ENCODE data around the gene MAB21L4. TPM values are rescaled to one million over a fixed set of nuclear protein-coding genes. Genes with fewer than 3 reads are reported as not detected.

MAB21L4 gene
- total RNA-seq, 4 donors from 2014 or later = 4.9 to 11.6 (median 9.8) TPM; not detected in 1

DNA sequence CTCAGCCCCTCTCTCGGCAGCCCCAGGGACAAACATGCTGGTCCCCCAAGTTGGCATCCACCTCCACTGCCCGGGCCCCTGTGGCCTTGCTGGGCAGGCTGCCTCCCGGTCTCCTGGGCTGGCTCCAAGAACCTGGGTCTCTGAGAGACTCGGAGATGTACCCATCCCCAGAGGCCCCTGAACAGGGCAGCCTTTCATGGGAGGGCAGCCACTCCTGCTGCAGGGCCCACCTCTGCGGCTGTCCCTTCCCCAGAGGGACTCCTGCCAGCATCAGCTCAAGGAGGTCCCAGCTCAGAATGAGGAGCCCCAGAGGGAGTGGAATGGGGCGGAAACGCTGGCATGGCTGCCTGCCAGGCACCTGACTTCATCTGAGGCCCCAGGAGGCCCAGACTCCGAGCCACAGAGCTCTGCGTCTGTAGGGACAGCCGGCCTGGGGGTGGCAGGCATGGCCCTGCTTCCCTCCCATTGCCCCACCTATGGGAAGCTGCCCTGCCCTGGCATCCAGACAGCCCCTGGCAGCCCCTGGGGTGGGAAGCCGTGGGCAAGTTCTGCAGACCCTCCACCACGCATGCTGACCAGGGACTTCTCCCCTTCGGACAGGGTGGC is 9.3 kb upstream of the MAB21L4 start:
- in situ Hi-C loops (cut with MboI; ENCODE audit: low pct_ligation_motif_present in 1 of 4, low pct_unique_long_range_greater_than_20kb in 1 of 4, low sequenced_read_pairs in 3 of 4) = no loop called here
- TF ChIP-seq POLR2A (IDR thresholded peaks at IDR 0.05) = no peak
- TF ChIP-seq, protein P1, sequence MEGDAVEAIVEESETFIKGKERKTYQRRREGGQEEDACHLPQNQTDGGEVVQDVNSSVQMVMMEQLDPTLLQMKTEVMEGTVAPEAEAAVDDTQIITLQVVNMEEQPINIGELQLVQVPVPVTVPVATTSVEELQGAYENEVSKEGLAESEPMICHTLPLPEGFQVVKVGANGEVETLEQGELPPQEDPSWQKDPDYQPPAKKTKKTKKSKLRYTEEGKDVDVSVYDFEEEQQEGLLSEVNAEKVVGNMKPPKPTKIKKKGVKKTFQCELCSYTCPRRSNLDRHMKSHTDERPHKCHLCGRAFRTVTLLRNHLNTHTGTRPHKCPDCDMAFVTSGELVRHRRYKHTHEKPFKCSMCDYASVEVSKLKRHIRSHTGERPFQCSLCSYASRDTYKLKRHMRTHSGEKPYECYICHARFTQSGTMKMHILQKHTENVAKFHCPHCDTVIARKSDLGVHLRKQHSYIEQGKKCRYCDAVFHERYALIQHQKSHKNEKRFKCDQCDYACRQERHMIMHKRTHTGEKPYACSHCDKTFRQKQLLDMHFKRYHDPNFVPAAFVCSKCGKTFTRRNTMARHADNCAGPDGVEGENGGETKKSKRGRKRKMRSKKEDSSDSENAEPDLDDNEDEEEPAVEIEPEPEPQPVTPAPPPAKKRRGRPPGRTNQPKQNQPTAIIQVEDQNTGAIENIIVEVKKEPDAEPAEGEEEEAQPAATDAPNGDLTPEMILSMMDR (IDR thresholded peaks at IDR 0.05) = no peak
- no peak for TF ChIP-seq POLR2AphosphoS5 (IDR thresholded peaks at IDR 0.05)
- TF ChIP-seq EP300 (IDR thresholded peaks at IDR 0.05; ENCODE audit: low read depth) = no peak

DNA sequence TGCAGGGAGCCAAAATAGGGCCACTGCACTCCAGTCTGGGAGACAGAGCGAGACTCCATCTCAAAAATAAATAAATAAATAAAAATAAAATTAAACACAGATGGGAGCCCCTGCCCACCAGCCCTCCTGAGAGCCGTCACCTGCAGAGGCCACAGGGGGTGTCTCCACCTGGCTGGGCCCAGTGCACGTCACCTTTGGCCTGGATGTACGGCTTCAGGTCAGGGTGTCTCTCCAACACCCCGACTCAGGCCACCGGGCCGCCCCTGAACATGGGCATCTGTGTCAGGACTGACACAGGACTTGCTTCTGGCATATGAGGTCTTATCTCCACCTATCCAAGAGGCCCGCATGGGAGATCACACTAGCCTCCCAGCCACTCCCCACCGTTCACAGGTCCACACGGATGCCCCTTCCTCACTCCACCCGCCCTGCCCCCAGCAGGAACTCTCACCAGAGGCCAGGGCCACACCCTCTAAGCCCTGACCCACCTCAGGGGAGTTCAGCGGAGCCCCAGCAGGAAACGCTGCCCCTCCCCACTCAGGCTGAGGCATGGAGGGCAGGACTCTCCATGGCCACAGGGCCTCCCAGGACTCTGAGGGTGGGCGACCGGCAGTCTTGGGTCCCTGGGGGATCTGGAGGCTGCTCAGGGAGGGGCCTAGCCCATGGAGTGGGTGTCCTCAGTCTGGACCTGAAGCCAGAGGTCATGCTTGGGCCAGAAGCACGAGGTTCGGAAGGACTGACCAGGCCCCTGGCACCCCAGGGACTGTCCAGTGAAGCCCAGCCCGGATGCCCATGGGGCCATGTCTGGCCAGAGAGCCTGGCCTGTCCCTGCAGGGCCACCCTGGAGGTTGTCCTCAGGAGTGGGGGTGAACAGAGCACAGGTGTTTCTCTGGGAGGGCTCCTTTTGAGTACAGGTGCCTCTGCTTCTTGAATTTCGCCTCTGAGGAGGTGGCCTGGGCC is 8.5 kb upstream of the MAB21L4 start:
- DNase-seq = no peak
- H3K27ac ChIP-seq = no peak overlapping the region
- WGBS, 2 donors (ENCODE audit: low coverage in 1 of 2) = 84 to 96% methylated on average over 3 to 17 of the region's 19 CpGs
- H3K27me3 ChIP-seq = peaks cover 54% of the 10 kb centered on the region
- no peaks in the 10 kb centered on the region for H3K4me1 ChIP-seq
- TF ChIP-seq, protein P1 (IDR thresholded peaks at IDR 0.05) = no peak
- TF ChIP-seq EP300 (IDR thresholded peaks at IDR 0.05; ENCODE audit: low read depth) (no peak), POLR2AphosphoS5 (IDR thresholded peaks at IDR 0.05) (no peak), POLR2A (IDR thresholded peaks at IDR 0.05) (no peak)
- intact Hi-C loops (cut with DNase I; ENCODE audit: low total_unique reads) (no loop called here), in situ Hi-C loops (cut with MboI; ENCODE audit: low pct_ligation_motif_present in 1 of 4, low pct_unique_long_range_greater_than_20kb in 1 of 4, low sequenced_read_pairs in 3 of 4) (no loop called here)
- H3K9me3 ChIP-seq = no peaks in the 10 kb centered on the region
- no peaks in the 10 kb centered on the region for H3K36me3 ChIP-seq
- no peak overlapping the region for H3K4me3 ChIP-seq

More for the DNA sequence above, 9.3 kb upstream of the MAB21L4 start:
- intact Hi-C loops (cut with DNase I; ENCODE audit: low total_unique reads) = no loop called here
- Histone ChIP-seq H3K36me3 (no peaks in the 10 kb centered on the region), H3K4me3 (no peak overlapping the region), H3K4me1 (no peaks in the 10 kb centered on the region), H3K27me3 (peaks cover 60% of the 10 kb centered on the region), H3K9me3 (no peaks in the 10 kb centered on the region), H3K27ac (no peak overlapping the region)
- 60% methylated on average over 11 of the region's 13 CpGs; no CpG with 5 or more reads in 1 of the 2 donors for WGBS, 2 donors (ENCODE audit: low coverage in 1 of 2)
- no peak for DNase-seq

DNA sequence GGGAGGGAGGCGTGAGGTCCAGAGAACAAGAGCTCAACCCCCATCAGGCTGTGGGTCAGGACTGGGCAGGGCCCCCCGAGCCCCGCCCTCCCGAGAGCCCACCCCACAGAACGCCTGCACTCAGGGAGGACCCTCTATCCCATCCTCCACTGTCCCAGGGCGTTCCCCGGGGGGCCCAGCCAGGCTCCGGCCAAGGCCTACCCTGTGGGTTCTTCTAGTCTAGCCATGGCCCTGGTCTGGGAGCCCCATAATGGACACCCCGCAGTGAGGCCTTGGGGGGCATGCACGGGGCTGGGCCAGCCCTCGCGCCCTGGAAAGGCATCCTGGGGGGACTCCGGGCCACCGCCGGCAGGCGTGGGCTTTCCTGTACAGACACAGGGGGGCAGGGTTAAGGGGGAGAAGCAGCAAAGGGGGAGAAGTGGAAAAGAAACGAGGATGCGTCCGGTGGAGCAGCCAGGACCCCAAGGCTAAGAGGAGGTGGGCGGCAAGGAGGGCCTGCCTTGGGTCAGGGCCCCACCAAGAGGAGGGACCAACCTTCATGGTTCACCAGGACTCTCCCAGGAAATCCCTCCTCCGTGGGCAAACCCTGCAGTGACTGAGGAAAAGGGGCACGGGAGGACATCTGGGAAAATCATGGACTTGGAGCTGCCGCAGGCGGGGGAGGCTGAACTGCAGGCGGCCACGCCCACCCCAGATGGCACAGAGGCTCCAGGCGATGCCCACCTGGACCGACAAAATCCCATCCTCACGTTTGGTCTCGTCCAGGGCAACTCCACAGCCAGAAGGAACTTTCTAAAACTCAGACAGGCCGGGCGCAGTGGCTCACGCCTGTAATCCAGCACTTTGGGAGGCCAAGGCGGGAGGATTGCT is 7.5 kb upstream of the MAB21L4 start:
- TF ChIP-seq POLR2A (IDR thresholded peaks at IDR 0.05) (no peak), POLR2AphosphoS5 (IDR thresholded peaks at IDR 0.05) (no peak), EP300 (IDR thresholded peaks at IDR 0.05; ENCODE audit: low read depth) (no peak)
- TF ChIP-seq, protein P1 (IDR thresholded peaks at IDR 0.05) = no peak
- H3K27ac ChIP-seq = no peak overlapping the region
- no peaks in the 10 kb centered on the region for H3K4me1 ChIP-seq
- intact Hi-C loops (cut with DNase I; ENCODE audit: low total_unique reads) = no loop called here
- no peak for DNase-seq
- in situ Hi-C loops (cut with MboI; ENCODE audit: low pct_ligation_motif_present in 1 of 4, low pct_unique_long_range_greater_than_20kb in 1 of 4, low sequenced_read_pairs in 3 of 4) = no loop called here
- WGBS, 2 donors (ENCODE audit: low coverage in 1 of 2) = 77 to 100% methylated on average over 1 to 34 of the region's 34 CpGs
- H3K9me3 ChIP-seq = no peaks in the 10 kb centered on the region
- H3K27me3 ChIP-seq = peaks cover 50% of the 10 kb centered on the region
- no peaks in the 10 kb centered on the region for H3K36me3 ChIP-seq
- no peak overlapping the region for H3K4me3 ChIP-seq

Data from transverse colon (tissue), 4 donors.